Liver (tissue), 9 donors: ENCODE measurements around the gene TCERG1. TPM values are rescaled to one million over a fixed set of nuclear protein-coding genes. Genes with fewer than 3 reads are reported as not detected.

Experiments
- DNase-seq: peaks from one replicate; pipeline ENCODE4 v3.0.0-alpha.2; 2017; ENCODE audit warnings: low spot score
- H3K27ac ChIP-seq, 2 donors: one replicate each; pipeline ENCODE4 v1.7.0; 2013; ENCODE audit warnings: inconsistent platforms in 2 of 2, low read length in 2 of 2, control low read depth in 1 of 2, low read depth in 1 of 2, mild to moderate bottlenecking in 1 of 2
- H3K27me3 ChIP-seq, 4 donors: one replicate each; pipeline versions ENCODE4 v1.6.1 to v1.7.0; 2013; ENCODE audit warnings: low read length in 3 of 4, inconsistent platforms in 1 of 4, mild to moderate bottlenecking in 1 of 4, moderate library complexity in 1 of 4; ENCODE audit not compliant: control insufficient read depth in 4 of 4, insufficient read depth in 4 of 4
- H3K36me3 ChIP-seq, 4 donors: one replicate each; pipeline versions ENCODE4 v1.6.1 to v1.7.0; 2013; ENCODE audit warnings: low read length in 3 of 4, mild to moderate bottlenecking in 3 of 4, low read depth in 1 of 4, moderate library complexity in 1 of 4; ENCODE audit not compliant: control insufficient read depth in 4 of 4, insufficient read depth in 3 of 4
- H3K4me1 ChIP-seq, 4 donors: one replicate each; pipeline versions ENCODE4 v1.6.1 to v1.7.0; 2013; ENCODE audit warnings: low read length in 3 of 4, mild to moderate bottlenecking in 3 of 4, moderate library complexity in 1 of 4; ENCODE audit not compliant: control insufficient read depth in 4 of 4, insufficient read depth in 4 of 4
- H3K4me3 ChIP-seq, 3 donors: one replicate each; pipeline versions ENCODE4 v1.6.1 to v1.7.0; 2013; ENCODE audit warnings: low read length in 3 of 3, control low read depth in 1 of 3, low read depth in 1 of 3, mild to moderate bottlenecking in 1 of 3
- H3K9ac ChIP-seq, 2 donors: one replicate each; pipeline ENCODE4 v1.7.0; 2013; ENCODE audit warnings: low read length in 2 of 2, mild to moderate bottlenecking in 2 of 2, moderate library complexity in 2 of 2, control low read depth in 1 of 2, low read depth in 1 of 2
- H3K9me3 ChIP-seq, 4 donors: one replicate each; pipeline versions ENCODE4 v1.6.1 to v1.7.0; 2013; ENCODE audit warnings: low read length in 3 of 4; ENCODE audit not compliant: control insufficient read depth in 4 of 4
- EGR1 ChIP-seq, 2 donors: IDR thresholded peaks; 2 replicates each; pipeline ENCODE4 v1.6.1; 2016 to 2018; ENCODE audit warnings: antibody characterized with exemption in 2 of 2, low read depth in 2 of 2
- FOXA1 ChIP-seq: IDR thresholded peaks from 2 replicates; pipeline ENCODE4 v1.6.1; 2016; ENCODE audit warnings: antibody characterized with exemption
- FOXA2 ChIP-seq: IDR thresholded peaks from 2 replicates; pipeline ENCODE4 v1.6.1; 2016; ENCODE audit warnings: antibody characterized with exemption
- GABPA ChIP-seq, 2 donors: IDR thresholded peaks in 1 of 2; conservative IDR thresholded peaks in 1 of 2; 2 replicates each; pipeline ENCODE4 v1.6.1; 2016; ENCODE audit warnings: antibody characterized with exemption in 2 of 2, mild to moderate bottlenecking in 1 of 2, moderate library complexity in 1 of 2
- HNF4A ChIP-seq, 2 donors: conservative IDR thresholded peaks; 2 replicates each; pipeline ENCODE4 v1.6.1; 2016; ENCODE audit warnings: antibody characterized with exemption in 2 of 2, mild to moderate bottlenecking in 2 of 2
- HNF4G ChIP-seq: IDR thresholded peaks from 2 replicates; pipeline ENCODE4 v1.6.1; 2016; ENCODE audit warnings: antibody characterized with exemption
- JUND ChIP-seq, 2 donors: IDR thresholded peaks; 2 replicates each; pipeline ENCODE4 v1.6.1; 2016; ENCODE audit warnings: antibody characterized with exemption in 2 of 2
- NR2F2 ChIP-seq: IDR thresholded peaks from 2 replicates; pipeline ENCODE4 v1.6.1; 2016; ENCODE audit warnings: antibody characterized with exemption
- RAD21 ChIP-seq, 2 donors: IDR thresholded peaks; 2 replicates each; pipeline ENCODE4 v1.6.1; 2016; ENCODE audit warnings: antibody characterized with exemption in 2 of 2, mild to moderate bottlenecking in 2 of 2
- RXRA ChIP-seq, 2 donors: IDR thresholded peaks; 2 replicates each; pipeline ENCODE4 v1.6.1; 2017 to 2018; ENCODE audit warnings: antibody characterized with exemption in 2 of 2, mild to moderate bottlenecking in 1 of 2
- SP1 ChIP-seq: IDR thresholded peaks from 2 replicates; pipeline ENCODE4 v1.6.1; 2018; ENCODE audit warnings: antibody characterized with exemption, mild to moderate bottlenecking
- TAF1 ChIP-seq: conservative IDR thresholded peaks from 2 replicates; pipeline ENCODE4 v1.6.1; 2016; ENCODE audit warnings: antibody characterized with exemption, mild to moderate bottlenecking
- YY1 ChIP-seq: IDR thresholded peaks from 2 replicates; pipeline ENCODE4 v1.6.1; 2016; ENCODE audit warnings: antibody characterized with exemption, mild to moderate bottlenecking
- WGBS: extraction: QIAGEN DNeasy Blood & Tissue Kit; methylation state at CpG from one replicate; pipeline ENCODE4 v1.1.7; 2013; 5-methylcytosine and 5-hydroxymethylcytosine counted together
- polyA plus RNA-seq, 2 donors: library from polyadenylated mRNA; stranded (reverse) in 1 of 2; unstranded in 1 of 2; fragments of 200-250 nt in 1 of 2; fragments of >200 nt in 1 of 2; fragmentation: Nextera tagmentation in 1 of 2; extraction: Ambion mirVana in 1 of 2; gene quantifications; one replicate each; pipeline versions ENCODE4 v1.2.1 to v1.2.3, GENCODE V29; 2013 to 2015
- total RNA-seq, 2 donors: library from RNA; depleted of rRNA; stranded (reverse); fragments of >200 nt; gene quantifications; one replicate each; pipeline ENCODE4 v1.2.3, GENCODE V29; 2014
- TF ChIP-seq, protein P1 (sequence below): IDR thresholded peaks from 2 replicates; pipeline ENCODE4 v1.6.1; 2016; ENCODE audit warnings: antibody characterized with exemption
- TF ChIP-seq, protein P2 (sequence below): fragments of 150-350 bp; IDR thresholded peaks from 2 replicates; pipeline ENCODE4 v1.5.1; 2017; ENCODE audit warnings: improper control_type of control experiment, low read depth, low read length; ENCODE audit not compliant: missing input control
- TF ChIP-seq, protein P3 (sequence below): IDR thresholded peaks from 2 replicates; pipeline ENCODE4 v1.6.1; 2016; ENCODE audit warnings: antibody characterized with exemption, mild to moderate bottlenecking
- TF ChIP-seq, protein P4 (sequence below): IDR thresholded peaks from 2 replicates; pipeline ENCODE4 v1.6.1; 2016; ENCODE audit warnings: antibody characterized with exemption
- TF ChIP-seq, protein P5 (sequence below): IDR thresholded peaks from 2 replicates; pipeline ENCODE4 v1.6.1; 2016; ENCODE audit warnings: antibody characterized with exemption
- donor health status: healthy.
- donor health status: healthy.
- donor health status: healthy.
- donor health status: healthy.
- donor health status: healthy.

TCERG1 gene
- total and polyA plus RNA-seq, 4 donors, result 7.8 to 26.6 (median 16.0) TPM

DNA sequence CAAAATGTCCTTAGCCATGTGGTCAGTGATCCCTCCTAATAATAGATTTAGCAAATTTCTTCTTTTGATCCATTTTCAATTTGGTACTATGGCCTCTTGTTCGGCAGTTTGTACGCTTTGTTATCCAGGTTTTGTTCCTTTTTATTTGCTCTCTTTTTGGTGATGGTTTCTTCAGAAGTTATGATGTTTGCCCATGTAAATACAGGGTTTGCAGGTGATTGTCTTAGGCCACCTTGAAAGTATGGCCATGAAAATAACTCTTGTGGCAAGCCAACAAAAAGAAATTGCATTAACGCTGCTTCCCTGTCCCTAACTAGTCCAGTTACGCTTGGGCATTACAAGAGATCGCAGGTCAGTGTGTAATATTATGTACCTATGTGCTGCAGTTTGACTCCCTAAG is 60.3 kb downstream of the TCERG1 start:
- Histone ChIP-seq H3K27ac (no peak overlapping the region), H3K9me3 (no peaks in the 10 kb centered on the region), H3K4me1 (no peaks in the 10 kb centered on the region), H3K36me3 (peaks cover 10 to 67% (median 51%) of the 10 kb centered on the region in 4 donors), H3K27me3 (no peaks in the 10 kb centered on the region), H3K4me3 (no peak overlapping the region), H3K9ac (no peak overlapping the region)
- no peak for DNase-seq
- TF ChIP-seq SP1 (no peak), YY1 (no peak), EGR1 (IDR thresholded peaks at IDR 0.05; ENCODE audit: low read depth in 2 of 2) (no peak), HNF4A (conservative IDR thresholded peaks at IDR 0.05) (no peak), HNF4G (no peak)
- TF ChIP-seq, protein P1, sequence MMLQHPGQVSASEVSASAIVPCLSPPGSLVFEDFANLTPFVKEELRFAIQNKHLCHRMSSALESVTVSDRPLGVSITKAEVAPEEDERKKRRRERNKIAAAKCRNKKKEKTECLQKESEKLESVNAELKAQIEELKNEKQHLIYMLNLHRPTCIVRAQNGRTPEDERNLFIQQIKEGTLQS, result no peak
- TF ChIP-seq, protein P2, sequence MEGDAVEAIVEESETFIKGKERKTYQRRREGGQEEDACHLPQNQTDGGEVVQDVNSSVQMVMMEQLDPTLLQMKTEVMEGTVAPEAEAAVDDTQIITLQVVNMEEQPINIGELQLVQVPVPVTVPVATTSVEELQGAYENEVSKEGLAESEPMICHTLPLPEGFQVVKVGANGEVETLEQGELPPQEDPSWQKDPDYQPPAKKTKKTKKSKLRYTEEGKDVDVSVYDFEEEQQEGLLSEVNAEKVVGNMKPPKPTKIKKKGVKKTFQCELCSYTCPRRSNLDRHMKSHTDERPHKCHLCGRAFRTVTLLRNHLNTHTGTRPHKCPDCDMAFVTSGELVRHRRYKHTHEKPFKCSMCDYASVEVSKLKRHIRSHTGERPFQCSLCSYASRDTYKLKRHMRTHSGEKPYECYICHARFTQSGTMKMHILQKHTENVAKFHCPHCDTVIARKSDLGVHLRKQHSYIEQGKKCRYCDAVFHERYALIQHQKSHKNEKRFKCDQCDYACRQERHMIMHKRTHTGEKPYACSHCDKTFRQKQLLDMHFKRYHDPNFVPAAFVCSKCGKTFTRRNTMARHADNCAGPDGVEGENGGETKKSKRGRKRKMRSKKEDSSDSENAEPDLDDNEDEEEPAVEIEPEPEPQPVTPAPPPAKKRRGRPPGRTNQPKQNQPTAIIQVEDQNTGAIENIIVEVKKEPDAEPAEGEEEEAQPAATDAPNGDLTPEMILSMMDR, result no peak
- TF ChIP-seq, protein P3, sequence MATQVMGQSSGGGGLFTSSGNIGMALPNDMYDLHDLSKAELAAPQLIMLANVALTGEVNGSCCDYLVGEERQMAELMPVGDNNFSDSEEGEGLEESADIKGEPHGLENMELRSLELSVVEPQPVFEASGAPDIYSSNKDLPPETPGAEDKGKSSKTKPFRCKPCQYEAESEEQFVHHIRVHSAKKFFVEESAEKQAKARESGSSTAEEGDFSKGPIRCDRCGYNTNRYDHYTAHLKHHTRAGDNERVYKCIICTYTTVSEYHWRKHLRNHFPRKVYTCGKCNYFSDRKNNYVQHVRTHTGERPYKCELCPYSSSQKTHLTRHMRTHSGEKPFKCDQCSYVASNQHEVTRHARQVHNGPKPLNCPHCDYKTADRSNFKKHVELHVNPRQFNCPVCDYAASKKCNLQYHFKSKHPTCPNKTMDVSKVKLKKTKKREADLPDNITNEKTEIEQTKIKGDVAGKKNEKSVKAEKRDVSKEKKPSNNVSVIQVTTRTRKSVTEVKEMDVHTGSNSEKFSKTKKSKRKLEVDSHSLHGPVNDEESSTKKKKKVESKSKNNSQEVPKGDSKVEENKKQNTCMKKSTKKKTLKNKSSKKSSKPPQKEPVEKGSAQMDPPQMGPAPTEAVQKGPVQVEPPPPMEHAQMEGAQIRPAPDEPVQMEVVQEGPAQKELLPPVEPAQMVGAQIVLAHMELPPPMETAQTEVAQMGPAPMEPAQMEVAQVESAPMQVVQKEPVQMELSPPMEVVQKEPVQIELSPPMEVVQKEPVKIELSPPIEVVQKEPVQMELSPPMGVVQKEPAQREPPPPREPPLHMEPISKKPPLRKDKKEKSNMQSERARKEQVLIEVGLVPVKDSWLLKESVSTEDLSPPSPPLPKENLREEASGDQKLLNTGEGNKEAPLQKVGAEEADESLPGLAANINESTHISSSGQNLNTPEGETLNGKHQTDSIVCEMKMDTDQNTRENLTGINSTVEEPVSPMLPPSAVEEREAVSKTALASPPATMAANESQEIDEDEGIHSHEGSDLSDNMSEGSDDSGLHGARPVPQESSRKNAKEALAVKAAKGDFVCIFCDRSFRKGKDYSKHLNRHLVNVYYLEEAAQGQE, result no peak
- TF ChIP-seq, protein P4, sequence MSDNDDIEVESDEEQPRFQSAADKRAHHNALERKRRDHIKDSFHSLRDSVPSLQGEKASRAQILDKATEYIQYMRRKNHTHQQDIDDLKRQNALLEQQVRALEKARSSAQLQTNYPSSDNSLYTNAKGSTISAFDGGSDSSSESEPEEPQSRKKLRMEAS, result no peak
- TF ChIP-seq, protein P5, sequence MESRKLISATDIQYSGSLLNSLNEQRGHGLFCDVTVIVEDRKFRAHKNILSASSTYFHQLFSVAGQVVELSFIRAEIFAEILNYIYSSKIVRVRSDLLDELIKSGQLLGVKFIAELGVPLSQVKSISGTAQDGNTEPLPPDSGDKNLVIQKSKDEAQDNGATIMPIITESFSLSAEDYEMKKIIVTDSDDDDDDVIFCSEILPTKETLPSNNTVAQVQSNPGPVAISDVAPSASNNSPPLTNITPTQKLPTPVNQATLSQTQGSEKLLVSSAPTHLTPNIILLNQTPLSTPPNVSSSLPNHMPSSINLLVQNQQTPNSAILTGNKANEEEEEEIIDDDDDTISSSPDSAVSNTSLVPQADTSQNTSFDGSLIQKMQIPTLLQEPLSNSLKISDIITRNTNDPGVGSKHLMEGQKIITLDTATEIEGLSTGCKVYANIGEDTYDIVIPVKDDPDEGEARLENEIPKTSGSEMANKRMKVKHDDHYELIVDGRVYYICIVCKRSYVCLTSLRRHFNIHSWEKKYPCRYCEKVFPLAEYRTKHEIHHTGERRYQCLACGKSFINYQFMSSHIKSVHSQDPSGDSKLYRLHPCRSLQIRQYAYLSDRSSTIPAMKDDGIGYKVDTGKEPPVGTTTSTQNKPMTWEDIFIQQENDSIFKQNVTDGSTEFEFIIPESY, result no peak
- WGBS, result 85% methylated on average over 5 of the region's 5 CpGs

DNA sequence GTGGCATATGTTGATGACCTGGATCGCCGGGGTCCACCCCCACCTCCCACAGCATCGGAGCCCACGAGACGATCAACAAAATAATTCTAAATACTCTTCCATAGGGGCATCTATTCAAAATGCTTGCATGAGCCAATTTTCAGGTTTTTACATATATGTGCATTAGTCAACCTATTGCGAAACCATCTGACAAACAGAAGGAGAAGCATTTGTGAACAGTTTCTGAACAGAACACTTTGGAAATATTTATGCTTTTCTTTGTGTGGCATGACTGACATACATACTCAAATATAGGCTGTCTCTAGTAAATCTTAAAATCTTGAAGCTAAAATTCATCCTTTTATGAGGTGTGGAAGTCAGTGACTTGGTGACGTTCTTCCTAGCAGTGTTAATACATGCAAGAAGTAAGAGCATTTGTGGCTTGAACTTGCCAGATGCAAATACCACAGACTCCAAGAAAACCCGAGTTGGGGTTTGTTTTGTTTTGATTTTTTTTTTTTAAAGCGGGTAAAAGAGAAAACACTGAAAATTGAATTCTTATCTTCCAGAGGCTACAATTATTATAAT is 63.5 kb downstream of the TCERG1 start:
- H3K27ac ChIP-seq, result no peak overlapping the region
- no peak overlapping the region for H3K9ac ChIP-seq
- H3K36me3 ChIP-seq, result peaks cover 5 to 47% (median 39%) of the 10 kb centered on the region in 4 donors
- H3K4me3 ChIP-seq, result no peak overlapping the region
- no peaks in the 10 kb centered on the region for H3K4me1 ChIP-seq
- 94% methylated on average over 9 of the region's 9 CpGs for WGBS
- TF ChIP-seq GABPA (IDR thresholded peaks at IDR 0.05 in 1 of 2, conservative IDR thresholded peaks at IDR 0.05 in 1 of 2), result no peak
- no peak for TF ChIP-seq HNF4G
- no peak for TF ChIP-seq FOXA2
- no peak for TF ChIP-seq RAD21 (IDR thresholded peaks at IDR 0.05)
- TF ChIP-seq, protein P2, result no peak
- no peak for TF ChIP-seq TAF1
- no peak for TF ChIP-seq JUND (IDR thresholded peaks at IDR 0.05)
- no peak for TF ChIP-seq EGR1 (IDR thresholded peaks at IDR 0.05; ENCODE audit: low read depth in 2 of 2)
- TF ChIP-seq FOXA1, result no peak
- no peak for TF ChIP-seq NR2F2
- TF ChIP-seq SP1, result no peak
- TF ChIP-seq, protein P3, result no peak
- TF ChIP-seq, protein P4, result no peak
- TF ChIP-seq RXRA (IDR thresholded peaks at IDR 0.05), result no peak
- H3K9me3 ChIP-seq, result no peaks in the 10 kb centered on the region
- no peak for DNase-seq
- H3K27me3 ChIP-seq, result no peaks in the 10 kb centered on the region
